ENCODE data around the gene ACTL6B. TPM values are rescaled to one million over a fixed set of nuclear protein-coding genes. Genes with fewer than 3 reads are reported as not detected.

ACTL6B gene
- total RNA-seq, 1 donor from 2014 or later, result 163 TPM

- peak in 1 of 2 donors; percentile 28 for DNase-seq (ENCODE audit: low spot score in 2 of 2)
Observed at GRCh38 chr7:100684534-100685042, 28.3 kb upstream of the ACTL6B start.

GRCh38 chr7:100683659-100684533 lies 27.6 kb upstream of the ACTL6B start:
- peak; percentile 16 to 27 for DNase-seq (ENCODE audit: low spot score in 2 of 2)
- no peak for FAIRE-seq

More at GRCh38 chr7:100684534-100685042, 28.3 kb upstream of the ACTL6B start:
- FAIRE-seq, result no peak

- no peak for FAIRE-seq
- peak; percentile 20 to 27 for DNase-seq (ENCODE audit: low spot score in 2 of 2)
Observed at GRCh38 chr7:100682991-100683658, 26.9 kb upstream of the ACTL6B start.

GRCh38 chr7:100682228-100682741 lies 26.0 kb upstream of the ACTL6B start:
- peak in 1 of 2 donors; percentile 36 for DNase-seq (ENCODE audit: low spot score in 2 of 2)
- no peak for FAIRE-seq

- FAIRE-seq, result no peak
- peak; percentile 13 to 26 for DNase-seq (ENCODE audit: low spot score in 2 of 2)
Observed at GRCh38 chr7:100681491-100682227, 25.4 kb upstream of the ACTL6B start.

DNA sequence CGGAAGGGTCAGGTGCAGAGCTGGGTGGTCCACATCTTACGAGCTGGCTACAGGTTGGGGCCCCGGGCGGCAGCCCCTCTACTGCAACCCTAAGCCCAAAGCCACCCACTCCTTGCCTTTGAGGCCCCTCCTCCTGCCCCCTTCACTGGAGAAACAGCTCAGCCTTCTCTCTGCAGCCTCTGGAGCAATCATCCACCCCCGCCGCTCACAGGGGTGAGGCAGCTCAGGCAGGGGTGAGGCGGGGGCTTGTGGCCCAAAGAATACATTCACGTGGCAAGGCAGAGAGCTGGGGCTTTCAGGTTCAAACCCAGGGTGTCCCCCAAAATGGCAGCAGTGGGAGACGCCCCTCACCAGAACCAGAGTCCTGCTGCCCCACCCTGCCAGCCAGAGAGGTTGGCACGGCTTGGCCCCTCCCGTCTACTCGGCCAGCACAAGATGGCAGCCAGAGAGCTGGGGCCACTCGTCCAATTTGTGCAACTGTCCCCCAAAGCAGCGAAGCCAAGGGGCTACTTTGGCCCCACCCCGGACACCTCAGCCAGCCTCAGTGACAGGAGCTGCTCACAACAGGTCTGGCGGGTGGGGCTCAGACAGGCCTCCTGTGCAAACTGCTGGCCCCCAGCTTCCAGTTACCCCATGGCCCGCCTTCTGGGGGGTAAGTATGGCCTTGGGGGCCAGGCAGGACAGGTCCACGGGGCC lies 24.5 kb upstream of the ACTL6B start:
- DNase-seq (ENCODE audit: low spot score in 2 of 2) (peak; percentile 16 to 30), FAIRE-seq (no peak)

GRCh38 chr7:100679927-100680575 lies 23.8 kb upstream of the ACTL6B start:
- DNase-seq (ENCODE audit: low spot score in 2 of 2), result peak; percentile 47 to 58
- FAIRE-seq, result no peak

GRCh38 chr7:100679129-100679926 lies 23.1 kb upstream of the ACTL6B start:
- DNase-seq (ENCODE audit: low spot score in 2 of 2) (peak; percentile 18 to 46), FAIRE-seq (no peak)

- peak; percentile 24 to 44 for DNase-seq (ENCODE audit: low spot score in 2 of 2)
Observed at GRCh38 chr7:100678291-100678984, 22.2 kb upstream of the ACTL6B start.

DNA sequence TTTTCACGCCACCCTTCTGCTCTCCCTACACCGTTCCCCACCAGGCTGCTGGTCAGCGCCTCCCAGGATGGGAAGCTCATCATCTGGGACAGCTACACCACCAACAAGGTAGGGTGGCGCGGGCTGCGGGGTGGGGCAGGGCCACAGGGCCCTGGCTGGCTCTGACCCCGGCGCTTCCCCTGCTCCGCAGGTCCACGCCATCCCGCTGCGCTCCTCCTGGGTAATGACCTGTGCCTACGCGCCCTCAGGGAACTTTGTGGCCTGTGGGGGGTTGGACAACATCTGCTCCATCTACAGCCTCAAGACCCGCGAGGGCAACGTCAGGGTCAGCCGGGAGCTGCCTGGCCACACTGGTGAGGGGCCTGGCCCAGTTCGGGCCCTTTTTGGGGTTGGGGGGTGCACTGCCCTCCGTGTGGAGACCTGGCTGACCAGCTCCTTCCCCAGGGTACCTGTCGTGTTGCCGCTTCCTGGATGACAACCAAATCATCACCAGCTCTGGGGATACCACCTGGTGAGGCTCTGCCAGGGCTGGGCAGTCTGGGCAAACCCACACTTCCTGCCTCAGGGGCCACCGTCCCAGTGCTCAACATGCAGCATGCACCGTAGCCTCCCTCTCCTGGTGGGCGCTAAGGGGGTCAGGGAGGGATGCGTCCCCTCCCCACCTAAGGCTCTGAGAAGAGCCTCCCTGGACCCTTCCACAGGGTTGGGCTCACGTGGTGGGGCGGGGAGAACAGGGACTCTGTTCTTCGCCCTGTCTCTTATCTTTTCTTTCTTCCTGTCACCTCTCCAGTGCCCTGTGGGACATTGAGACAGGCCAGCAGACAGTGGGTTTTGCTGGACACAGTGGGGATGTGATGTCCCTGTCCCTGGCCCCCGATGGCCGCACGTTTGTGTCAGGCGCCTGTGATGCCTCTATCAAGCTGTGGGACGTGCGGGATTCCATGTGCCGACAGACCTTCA lies 21.3 kb upstream of the ACTL6B start:
- DNase-seq (ENCODE audit: low spot score in 2 of 2) (peak; percentile 10 to 27), FAIRE-seq (no peak)

More at GRCh38 chr7:100678291-100678984, 22.2 kb upstream of the ACTL6B start:
- no peak for FAIRE-seq

DNA sequence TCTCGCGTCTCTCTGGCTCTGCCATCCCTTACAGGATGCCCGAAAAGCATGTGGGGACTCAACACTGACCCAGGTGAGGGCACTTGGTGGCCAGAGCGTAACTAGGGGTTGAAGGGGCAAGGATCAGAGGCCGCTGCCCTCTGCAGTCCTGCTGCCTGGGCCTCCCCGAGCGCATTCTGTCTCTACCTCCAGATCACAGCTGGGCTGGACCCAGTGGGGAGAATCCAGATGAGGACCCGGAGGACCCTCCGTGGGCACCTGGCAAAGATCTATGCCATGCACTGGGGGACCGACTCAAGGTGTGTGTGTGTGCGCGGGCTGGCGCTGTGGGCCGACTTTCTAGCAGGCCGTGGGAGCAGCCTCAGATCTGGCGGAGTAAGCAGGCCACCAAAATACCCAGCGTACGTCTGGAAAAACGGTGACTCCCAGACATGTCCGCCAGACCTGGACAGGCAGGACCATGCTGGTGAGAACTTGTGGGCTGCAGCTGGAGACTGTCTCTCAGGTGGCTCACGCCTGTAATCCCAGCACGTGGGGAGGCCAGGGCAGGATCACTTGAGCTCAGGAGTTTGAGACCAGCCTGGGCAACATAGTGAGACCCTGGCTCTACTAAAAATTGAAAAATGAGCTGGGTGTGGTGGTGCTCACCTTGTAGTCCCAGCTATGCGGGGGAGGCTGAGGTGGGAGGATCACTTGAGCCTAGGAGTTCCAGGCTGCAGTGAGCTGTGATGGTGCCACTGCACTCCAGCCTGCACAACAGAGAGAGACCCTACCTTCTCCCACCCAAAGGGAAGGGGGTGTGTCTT lies 20.5 kb upstream of the ACTL6B start:
- peak; percentile 10 to 30 for DNase-seq (ENCODE audit: low spot score in 2 of 2)
- FAIRE-seq, result no peak

DNA sequence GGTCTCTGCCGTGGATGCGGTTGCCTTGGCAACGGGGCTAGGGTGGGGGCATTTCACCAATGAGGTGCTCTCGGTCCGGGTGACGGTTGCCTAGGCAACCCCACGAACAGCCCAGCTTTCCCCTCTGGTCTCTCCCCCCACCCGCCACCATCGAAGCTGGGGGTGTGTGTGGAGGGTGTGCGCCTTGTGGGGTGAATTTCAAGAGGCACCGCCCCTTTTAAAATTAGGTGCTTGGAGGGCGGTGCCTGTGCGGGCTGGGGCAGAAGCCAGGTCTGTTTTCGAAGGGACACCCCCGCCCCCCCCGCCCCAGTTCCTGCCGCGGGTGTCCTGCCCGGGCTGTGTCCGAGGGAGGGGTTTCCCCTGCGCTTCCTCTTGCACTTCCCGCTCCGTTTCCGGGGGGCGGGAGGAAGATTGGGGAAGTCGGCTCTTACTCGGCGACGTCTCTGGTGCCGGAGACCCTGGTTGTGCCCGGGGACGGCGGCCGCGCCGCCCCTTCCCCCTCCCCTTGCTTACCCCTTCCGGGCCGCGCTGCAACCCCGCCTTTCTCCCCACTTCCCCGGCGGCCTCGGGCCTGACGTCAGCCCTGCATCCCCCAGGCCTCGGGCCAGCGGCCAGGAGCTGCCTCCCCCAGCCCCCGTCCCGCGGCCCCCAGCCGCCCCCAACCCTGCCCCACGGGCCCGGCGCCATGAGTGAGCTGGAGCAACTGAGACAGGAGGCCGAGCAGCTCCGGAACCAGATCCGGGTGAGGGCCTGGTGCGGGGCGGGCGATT lies 19.5 kb upstream of the ACTL6B start:
- FAIRE-seq, result no peak

GRCh38 chr7:100675105-100675451 lies 18.8 kb upstream of the ACTL6B start:
- FAIRE-seq (no peak), DNase-seq (ENCODE audit: low spot score in 2 of 2) (no peak)

More for the DNA sequence above, 19.5 kb upstream of the ACTL6B start:
- DNase-seq (ENCODE audit: low spot score in 2 of 2), result peak; percentile 79 to 81

DNA sequence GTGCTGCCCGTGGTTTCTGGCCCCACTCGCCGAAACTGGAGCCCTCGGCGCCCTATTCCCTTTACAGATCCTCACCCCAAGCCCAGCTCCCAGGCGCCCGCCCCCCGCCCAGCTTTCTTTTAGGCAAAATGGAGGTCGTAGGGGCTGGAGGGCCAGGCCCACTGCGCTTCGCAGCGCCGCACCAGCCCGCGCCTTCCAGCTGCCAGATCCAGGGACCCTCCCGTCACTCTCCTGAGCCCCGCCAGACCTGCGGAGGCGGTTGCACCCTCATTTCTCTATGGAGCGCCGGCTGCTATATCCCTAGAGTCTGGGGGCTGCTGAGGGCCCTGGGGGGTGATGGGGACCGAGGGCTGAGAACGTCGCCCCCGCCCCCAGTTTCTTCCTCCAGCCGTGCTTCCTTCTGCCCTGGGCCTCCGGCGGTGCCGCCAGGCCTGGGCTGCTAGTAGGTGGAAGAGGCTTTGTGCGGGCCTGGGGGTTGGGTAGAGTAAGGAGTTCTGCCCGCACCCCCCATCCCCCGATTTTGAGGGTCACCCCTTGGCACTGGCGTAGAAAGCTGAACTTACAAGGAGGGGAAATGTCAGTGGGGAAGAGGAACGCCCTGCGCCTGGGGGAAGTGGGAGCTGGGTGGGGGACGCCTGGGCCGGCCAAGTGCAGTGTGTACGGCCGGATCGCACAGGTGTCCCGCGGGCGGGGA lies 18.3 kb upstream of the ACTL6B start:
- DNase-seq (ENCODE audit: low spot score in 2 of 2), result peak in 1 of 2 donors; percentile 52
- no peak for FAIRE-seq

Measured in frontal cortex (tissue), 4 donors.